ENCODE measurements around the gene FCRLB. TPM values are rescaled to one million over a fixed set of nuclear protein-coding genes. Genes with fewer than 3 reads are reported as not detected.

The FCRLB gene
- total and polyA plus RNA-seq, 11 donors = 0.22 to 0.75 (median 0.46) TPM

DNA sequence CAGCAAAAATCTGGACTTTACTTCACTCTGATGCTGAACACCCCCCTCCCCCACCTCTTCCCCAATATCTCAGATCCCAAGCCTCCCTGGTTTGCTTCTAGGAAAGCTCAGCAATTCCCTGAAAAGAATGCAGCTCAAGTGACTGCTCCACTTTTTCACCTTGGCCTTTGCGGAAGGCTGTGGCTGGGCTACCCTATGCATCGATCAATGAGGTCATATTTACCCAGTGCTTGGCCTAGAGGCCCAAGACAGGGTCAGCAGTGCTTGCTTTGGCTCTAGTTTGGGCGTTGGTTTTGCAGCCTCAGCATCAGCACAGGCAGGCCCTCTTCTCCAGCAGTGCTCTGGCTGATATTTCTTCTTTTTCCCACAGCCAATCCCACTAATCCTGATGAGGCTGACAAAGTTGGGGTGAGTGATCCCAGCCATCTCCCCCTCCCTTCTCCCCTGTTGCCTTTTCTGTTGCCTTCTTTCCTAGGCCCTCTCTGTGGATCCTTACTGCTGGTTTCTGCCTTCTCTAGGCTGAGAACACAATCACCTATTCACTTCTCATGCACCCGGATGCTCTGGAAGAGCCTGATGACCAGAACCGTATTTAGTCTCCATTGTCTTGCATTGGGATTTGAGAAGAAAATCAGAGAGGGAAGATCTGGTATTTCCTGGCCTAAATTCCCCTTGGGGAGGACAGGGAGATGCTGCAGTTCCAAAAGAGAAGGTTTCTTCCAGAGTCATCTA lies 44.2 kb upstream of the FCRLB start:
- H3K27ac ChIP-seq = no peak overlapping the region
- DNase-seq = no peak
- H3K4me1 ChIP-seq = no peaks in the 10 kb centered on the region
- peaks cover 0 to 8% (median 0%) of the 10 kb centered on the region in 9 donors for H3K27me3 ChIP-seq
- 75 to 89% (median 85%) methylated on average over 5 of the region's 5 CpGs for WGBS, 4 donors
- H3K36me3 ChIP-seq = no peaks in the 10 kb centered on the region
- TF ChIP-seq, protein P1, sequence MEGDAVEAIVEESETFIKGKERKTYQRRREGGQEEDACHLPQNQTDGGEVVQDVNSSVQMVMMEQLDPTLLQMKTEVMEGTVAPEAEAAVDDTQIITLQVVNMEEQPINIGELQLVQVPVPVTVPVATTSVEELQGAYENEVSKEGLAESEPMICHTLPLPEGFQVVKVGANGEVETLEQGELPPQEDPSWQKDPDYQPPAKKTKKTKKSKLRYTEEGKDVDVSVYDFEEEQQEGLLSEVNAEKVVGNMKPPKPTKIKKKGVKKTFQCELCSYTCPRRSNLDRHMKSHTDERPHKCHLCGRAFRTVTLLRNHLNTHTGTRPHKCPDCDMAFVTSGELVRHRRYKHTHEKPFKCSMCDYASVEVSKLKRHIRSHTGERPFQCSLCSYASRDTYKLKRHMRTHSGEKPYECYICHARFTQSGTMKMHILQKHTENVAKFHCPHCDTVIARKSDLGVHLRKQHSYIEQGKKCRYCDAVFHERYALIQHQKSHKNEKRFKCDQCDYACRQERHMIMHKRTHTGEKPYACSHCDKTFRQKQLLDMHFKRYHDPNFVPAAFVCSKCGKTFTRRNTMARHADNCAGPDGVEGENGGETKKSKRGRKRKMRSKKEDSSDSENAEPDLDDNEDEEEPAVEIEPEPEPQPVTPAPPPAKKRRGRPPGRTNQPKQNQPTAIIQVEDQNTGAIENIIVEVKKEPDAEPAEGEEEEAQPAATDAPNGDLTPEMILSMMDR (IDR thresholded peaks at IDR 0.05) = no peak
- TF ChIP-seq POLR2A (IDR thresholded peaks at IDR 0.05) = no peak
- H3K4me3 ChIP-seq = no peak overlapping the region
- no peaks in the 10 kb centered on the region for H3K9me3 ChIP-seq
- intact Hi-C loops (cut with DNase I) = no loop called here
- no peak for ATAC-seq

DNA sequence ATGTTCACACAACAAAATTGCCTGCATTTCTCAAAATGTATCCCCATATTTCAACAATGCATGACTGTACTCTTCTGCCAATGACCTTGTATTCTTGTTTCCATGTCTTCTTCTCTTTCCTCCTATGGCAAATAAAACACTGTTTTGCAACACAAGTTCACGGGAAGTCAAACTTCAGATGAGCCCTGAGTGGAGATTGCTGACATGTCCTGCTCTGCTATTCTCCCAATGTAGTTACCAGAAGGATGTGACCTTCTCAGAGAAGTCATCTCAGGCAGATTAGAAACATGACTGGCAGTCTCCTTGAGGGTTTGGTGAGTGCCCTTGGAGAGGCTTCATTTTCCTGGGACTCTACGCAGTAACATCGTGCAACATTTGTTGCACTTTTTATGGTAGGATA lies 42.8 kb upstream of the FCRLB start:
- no peaks in the 10 kb centered on the region for H3K9me3 ChIP-seq
- no peak for ATAC-seq
- 88 to 95% (median 91%) methylated on average over 3 of the region's 3 CpGs for WGBS, 4 donors
- intact Hi-C loops (cut with DNase I) = no loop called here
- no peak overlapping the region for H3K27ac ChIP-seq
- no peak for TF ChIP-seq POLR2A (IDR thresholded peaks at IDR 0.05)
- TF ChIP-seq, protein P1 (IDR thresholded peaks at IDR 0.05) = no peak
- no peak overlapping the region for H3K4me3 ChIP-seq
- no peaks in the 10 kb centered on the region for H3K4me1 ChIP-seq
- no peaks in the 10 kb centered on the region for H3K36me3 ChIP-seq
- no peak for DNase-seq
- peaks cover 0 to 11% (median 0%) of the 10 kb centered on the region in 9 donors for H3K27me3 ChIP-seq

DNA sequence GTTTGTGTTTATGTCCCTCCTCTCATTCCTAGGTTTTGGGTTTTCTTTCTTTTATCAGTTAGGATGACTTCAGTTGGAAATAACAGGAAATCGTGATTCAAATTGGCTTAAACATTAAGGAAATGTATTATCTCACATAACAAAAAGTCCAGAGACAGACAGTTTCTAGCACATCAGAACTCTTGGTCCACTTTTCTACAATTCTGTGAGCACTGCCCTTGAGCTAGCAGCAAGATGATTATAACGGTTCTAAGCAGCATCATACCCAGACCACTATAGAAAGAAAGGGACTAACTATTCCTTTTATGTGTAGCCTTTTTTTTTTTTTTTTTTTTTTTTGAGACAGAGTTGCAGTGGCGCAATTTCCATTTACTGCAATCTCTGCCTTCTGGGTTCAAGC lies 39.5 kb upstream of the FCRLB start:
- H3K9me3 ChIP-seq = no peaks in the 10 kb centered on the region
- ATAC-seq (no peak), DNase-seq (no peak)
- no peaks in the 10 kb centered on the region for H3K36me3 ChIP-seq
- peaks cover 0 to 16% (median 0%) of the 10 kb centered on the region in 9 donors for H3K27me3 ChIP-seq
- H3K4me3 ChIP-seq = no peak overlapping the region
- intact Hi-C loops (cut with DNase I) = loop anchor here in 1 of 10 donors (5.0 kb wide), 1 partner anchor 50 kb away; no protein-coding TSS in a partner anchor
- no peak overlapping the region for H3K27ac ChIP-seq
- TF ChIP-seq POLR2A (IDR thresholded peaks at IDR 0.05) = no peak
- TF ChIP-seq, protein P1 (IDR thresholded peaks at IDR 0.05) = no peak
- 57 to 74% (median 68%) methylated on average over 3 of the region's 3 CpGs for WGBS, 4 donors
- H3K4me1 ChIP-seq = no peaks in the 10 kb centered on the region

DNA sequence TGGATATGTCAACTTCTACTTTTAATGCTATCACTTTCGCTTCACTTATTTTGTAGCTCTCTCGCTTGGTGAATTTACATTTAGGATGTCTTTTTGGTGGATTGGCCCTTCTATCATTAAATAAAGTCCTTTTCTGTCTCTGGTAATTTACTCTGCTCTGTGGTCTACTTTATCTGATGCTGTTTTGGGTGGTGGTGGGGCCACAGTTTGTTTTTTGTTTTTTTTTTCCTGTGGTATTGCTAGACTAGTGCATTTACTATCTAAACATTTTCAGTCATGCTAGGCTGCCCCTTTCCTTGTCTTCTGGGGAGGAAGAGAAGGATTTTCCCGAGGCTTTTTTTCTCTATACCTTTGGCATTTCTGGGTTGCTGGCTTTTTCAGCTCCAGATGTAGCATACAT lies 32.4 kb upstream of the FCRLB start:
- H3K4me1 ChIP-seq = no peaks in the 10 kb centered on the region
- H3K36me3 ChIP-seq = no peaks in the 10 kb centered on the region
- no peak for DNase-seq
- no peaks in the 10 kb centered on the region for H3K9me3 ChIP-seq
- intact Hi-C loops (cut with DNase I) = no loop called here
- TF ChIP-seq, protein P1 (IDR thresholded peaks at IDR 0.05) = no peak
- TF ChIP-seq POLR2A (IDR thresholded peaks at IDR 0.05) = no peak
- no peak overlapping the region for H3K4me3 ChIP-seq
- no peak overlapping the region for H3K27ac ChIP-seq
- WGBS, 4 donors = 74 to 84% (median 76%) methylated on average over 3 of the region's 3 CpGs
- peaks cover 0 to 38% (median 10%) of the 10 kb centered on the region in 9 donors for H3K27me3 ChIP-seq
- no peak for ATAC-seq
